Measurements from ENCODE around the gene KCNQ5. TPM values are rescaled to one million over a fixed set of nuclear protein-coding genes. Genes with fewer than 3 reads are reported as not detected.

Gene KCNQ5
- total and polyA plus RNA-seq, 11 donors = 0.06 to 0.18 TPM; not detected in 9

DNA sequence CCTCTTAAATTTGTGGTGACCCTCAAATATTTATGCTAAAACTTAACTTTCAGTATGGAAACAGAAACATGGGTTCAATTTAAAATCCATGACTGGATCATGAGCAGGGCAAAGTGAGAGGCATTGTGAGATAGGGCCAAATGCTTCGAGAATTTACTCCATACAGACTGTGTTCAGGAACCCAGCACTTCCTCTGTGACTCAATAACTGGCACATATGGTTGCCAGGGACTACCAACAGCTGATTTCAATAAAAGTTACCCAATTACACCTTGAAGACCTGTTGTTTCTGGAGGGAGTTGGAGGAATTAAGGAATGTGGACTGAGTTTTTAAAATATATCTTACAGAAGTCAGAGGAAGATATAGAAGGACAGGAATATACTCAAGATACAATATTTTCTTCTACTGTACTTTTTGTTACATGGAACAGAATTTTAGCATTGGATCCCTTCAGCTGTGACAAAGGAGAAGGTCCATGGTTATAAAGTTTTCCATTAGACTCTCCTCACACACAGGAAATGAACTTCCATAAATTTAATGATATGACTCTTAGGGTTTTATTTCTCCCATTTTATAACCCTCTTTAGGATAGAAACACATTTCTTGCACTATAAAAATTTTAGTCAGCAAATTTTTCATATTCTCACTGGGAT, 344.9 kb downstream of the KCNQ5 start:
- intact Hi-C loops (cut with DNase I) = loop anchor here in 1 of 10 donors (5.0 kb wide), 1 partner anchor 196 kb away; no protein-coding TSS in a partner anchor
- no peaks in the 10 kb centered on the region for H3K36me3 ChIP-seq
- no peak for DNase-seq
- no peak for ATAC-seq
- no peak overlapping the region for H3K4me3 ChIP-seq
- H3K27me3 ChIP-seq = no peaks in the 10 kb centered on the region
- TF ChIP-seq CTCF (IDR thresholded peaks at IDR 0.05) (no peak), POLR2A (IDR thresholded peaks at IDR 0.05) (no peak)
- no peaks in the 10 kb centered on the region for H3K4me1 ChIP-seq
- no peaks in the 10 kb centered on the region for H3K9me3 ChIP-seq
- no peak overlapping the region for H3K27ac ChIP-seq
- 39 to 69% (median 56%) methylated on average over 1 of the region's 1 CpG for WGBS, 4 donors

DNA sequence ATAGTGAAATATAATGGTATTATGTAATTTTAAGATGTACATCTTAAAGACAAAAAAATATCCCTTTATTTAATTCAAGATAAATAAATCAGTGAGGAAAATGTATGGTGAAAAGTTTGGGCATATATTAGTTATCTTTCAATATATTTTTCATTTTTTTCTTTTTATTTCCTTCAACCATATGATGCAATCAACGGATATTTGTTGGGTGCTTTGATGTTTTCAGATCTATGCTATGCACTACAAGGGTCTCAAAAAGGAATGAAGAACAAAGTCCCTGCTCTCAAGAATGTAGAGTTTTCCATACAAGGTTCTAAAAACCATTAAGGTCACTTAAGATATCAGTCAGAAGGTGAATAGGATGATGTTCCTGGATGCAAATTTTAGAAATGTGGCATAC, 345.5 kb downstream of the KCNQ5 start:
- no peak overlapping the region for H3K4me3 ChIP-seq
- H3K27me3 ChIP-seq = no peaks in the 10 kb centered on the region
- ATAC-seq (no peak), DNase-seq (no peak)
- WGBS, 4 donors = 79 to 85% (median 83%) methylated on average over 1 of the region's 1 CpG
- intact Hi-C loops (cut with DNase I) = loop anchor here in 1 of 10 donors (5.0 kb wide), 1 partner anchor 195 kb away; no protein-coding TSS in a partner anchor
- no peak overlapping the region for H3K27ac ChIP-seq
- no peaks in the 10 kb centered on the region for H3K9me3 ChIP-seq
- H3K36me3 ChIP-seq = no peaks in the 10 kb centered on the region
- TF ChIP-seq POLR2A (IDR thresholded peaks at IDR 0.05) (no peak), CTCF (IDR thresholded peaks at IDR 0.05) (no peak)
- H3K4me1 ChIP-seq = no peaks in the 10 kb centered on the region

DNA sequence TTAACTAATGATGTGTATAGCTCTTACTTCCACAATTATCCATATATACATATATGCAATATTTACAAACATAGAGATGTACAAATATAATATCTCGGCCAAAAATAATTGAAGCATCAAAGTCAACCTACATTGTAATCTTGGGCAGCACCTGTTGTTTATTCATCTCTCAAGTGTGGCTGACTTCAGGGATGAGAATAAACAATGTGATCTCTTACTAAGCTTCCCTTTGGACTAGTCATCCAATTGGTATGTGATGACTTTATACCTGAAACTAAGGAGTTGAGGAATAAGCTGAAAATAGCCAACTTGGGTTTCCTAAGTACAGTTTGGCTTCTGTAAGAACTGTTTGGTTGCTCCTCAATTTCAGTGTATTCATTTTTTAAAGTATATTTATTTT, 346.8 kb downstream of the KCNQ5 start:
- Histone ChIP-seq H3K27me3 (no peaks in the 10 kb centered on the region), H3K4me1 (no peaks in the 10 kb centered on the region), H3K36me3 (no peaks in the 10 kb centered on the region), H3K9me3 (no peaks in the 10 kb centered on the region), H3K27ac (no peak overlapping the region), H3K4me3 (no peak overlapping the region)
- 85 to 90% (median 85%) methylated on average over 1 of the region's 1 CpG for WGBS, 4 donors
- ATAC-seq = no peak
- TF ChIP-seq POLR2A (IDR thresholded peaks at IDR 0.05) (no peak), CTCF (IDR thresholded peaks at IDR 0.05) (no peak)
- intact Hi-C loops (cut with DNase I) = loop anchor here in 1 of 10 donors (5.0 kb wide), 1 partner anchor 194 kb away; no protein-coding TSS in a partner anchor
- no peak for DNase-seq

DNA sequence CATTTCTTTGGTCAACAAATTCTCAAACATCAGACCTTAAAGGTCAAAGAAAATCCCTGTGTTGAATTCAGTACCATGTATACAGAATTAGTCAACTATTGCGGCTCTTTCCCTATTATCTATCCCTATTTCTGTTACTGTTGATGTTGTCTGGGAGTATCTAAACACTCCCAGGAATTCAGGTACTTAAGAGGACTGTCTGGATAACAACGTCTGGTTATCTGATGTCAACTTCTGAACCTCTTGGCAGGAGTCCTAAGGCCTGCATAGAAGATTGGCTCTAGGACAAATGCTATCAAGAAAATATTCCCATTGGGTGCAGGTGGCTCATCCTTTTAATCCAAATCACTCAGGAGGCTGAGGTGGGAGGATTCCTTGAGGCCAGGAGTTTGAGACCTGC, 347.8 kb downstream of the KCNQ5 start:
- Histone ChIP-seq H3K9me3 (no peaks in the 10 kb centered on the region), H3K4me3 (no peak overlapping the region), H3K36me3 (no peaks in the 10 kb centered on the region), H3K4me1 (no peaks in the 10 kb centered on the region), H3K27ac (no peak overlapping the region), H3K27me3 (no peaks in the 10 kb centered on the region)
- WGBS, 4 donors = 28 to 31% (median 29%) methylated on average over 2 of the region's 2 CpGs
- TF ChIP-seq POLR2A (IDR thresholded peaks at IDR 0.05) (no peak), CTCF (IDR thresholded peaks at IDR 0.05) (no peak)
- intact Hi-C loops (cut with DNase I) = loop anchor here in 1 of 10 donors (5.0 kb wide), 1 partner anchor 193 kb away; no protein-coding TSS in a partner anchor
- ATAC-seq (no peak), DNase-seq (no peak)
